ENCODE data around the gene TTC7B. TPM values are rescaled to one million over a fixed set of nuclear protein-coding genes. Genes with fewer than 3 reads are reported as not detected.

The TTC7B gene
- polyA plus RNA-seq, 1 donor (not counting 4 experiments of a cell fraction or from before 2014, with no cell fraction given) = 21.4 TPM

DNA sequence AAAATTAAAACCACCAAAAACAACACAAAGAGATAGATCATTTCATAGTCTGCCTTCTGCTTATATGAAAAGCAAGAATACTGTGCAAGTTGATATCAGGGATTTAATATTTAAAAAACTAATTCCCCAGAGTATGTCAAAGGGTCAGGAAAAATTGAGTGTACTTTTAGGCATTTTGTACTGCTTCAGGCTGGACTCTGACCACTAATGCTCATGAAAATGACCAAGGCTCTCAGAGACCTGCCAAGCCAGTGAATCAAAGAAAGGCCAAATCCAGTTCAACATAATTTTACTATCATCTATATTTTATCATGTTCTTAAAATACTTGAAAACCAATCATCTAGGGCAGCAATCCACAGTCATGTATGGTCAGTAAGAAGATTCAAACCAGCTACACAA lies 66.0 kb downstream of the TTC7B start:
- dilution Hi-C loops (cut with MboI; ENCODE audit: extremely low pct_ligation_motif_present, low sequenced_read_pairs) = no loop called here
- no peak for TF ChIP-seq EZH2 (IDR thresholded peaks at IDR 0.05; ENCODE audit: low read length)
- TF ChIP-seq, protein P1, sequence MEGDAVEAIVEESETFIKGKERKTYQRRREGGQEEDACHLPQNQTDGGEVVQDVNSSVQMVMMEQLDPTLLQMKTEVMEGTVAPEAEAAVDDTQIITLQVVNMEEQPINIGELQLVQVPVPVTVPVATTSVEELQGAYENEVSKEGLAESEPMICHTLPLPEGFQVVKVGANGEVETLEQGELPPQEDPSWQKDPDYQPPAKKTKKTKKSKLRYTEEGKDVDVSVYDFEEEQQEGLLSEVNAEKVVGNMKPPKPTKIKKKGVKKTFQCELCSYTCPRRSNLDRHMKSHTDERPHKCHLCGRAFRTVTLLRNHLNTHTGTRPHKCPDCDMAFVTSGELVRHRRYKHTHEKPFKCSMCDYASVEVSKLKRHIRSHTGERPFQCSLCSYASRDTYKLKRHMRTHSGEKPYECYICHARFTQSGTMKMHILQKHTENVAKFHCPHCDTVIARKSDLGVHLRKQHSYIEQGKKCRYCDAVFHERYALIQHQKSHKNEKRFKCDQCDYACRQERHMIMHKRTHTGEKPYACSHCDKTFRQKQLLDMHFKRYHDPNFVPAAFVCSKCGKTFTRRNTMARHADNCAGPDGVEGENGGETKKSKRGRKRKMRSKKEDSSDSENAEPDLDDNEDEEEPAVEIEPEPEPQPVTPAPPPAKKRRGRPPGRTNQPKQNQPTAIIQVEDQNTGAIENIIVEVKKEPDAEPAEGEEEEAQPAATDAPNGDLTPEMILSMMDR (optimal IDR thresholded peaks at IDR 0.05 in 1 of 3, IDR thresholded peaks at IDR 0.05 in 1 of 3, conservative IDR thresholded peaks at IDR 0.05 in 1 of 3; ENCODE audit: extremely low read depth in 1 of 3, insufficient read depth in 2 of 3, low read length in 3 of 3) = no peak
- no peak overlapping the region for H3K9ac ChIP-seq (ENCODE audit: control insufficient read depth, extremely low read depth, insufficient read depth, low read length)

DNA sequence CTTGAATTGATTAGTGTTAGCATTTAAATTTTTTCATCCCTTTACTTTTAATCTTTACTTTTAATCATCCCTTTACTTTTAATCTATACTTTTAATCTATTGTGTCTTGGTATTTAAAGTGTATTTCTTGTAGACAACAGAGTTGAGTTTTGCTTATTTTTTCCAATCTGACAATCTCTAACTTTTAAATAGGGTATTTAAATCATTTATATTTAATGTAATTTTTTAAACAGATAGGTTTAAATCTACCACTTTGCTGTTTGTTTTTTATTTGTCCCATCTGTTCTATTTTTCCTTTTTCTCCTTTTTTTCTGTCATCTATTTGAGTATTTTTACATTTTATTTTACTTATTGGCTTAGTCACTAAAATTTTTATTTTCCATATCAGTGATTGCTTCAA lies 68.3 kb downstream of the TTC7B start:
- Histone ChIP-seq H3K9me3 (ENCODE audit: control insufficient read depth, low read depth, low read length) (no peaks in the 10 kb centered on the region), H3K36me3 (ENCODE audit: control insufficient read depth in 2 of 2, extremely low read depth in 1 of 2, insufficient read depth in 2 of 2, low read length in 2 of 2) (peaks cover 0 to 5% of the 10 kb centered on the region in 2 experiments), H3K9ac (ENCODE audit: control insufficient read depth, extremely low read depth, insufficient read depth, low read length) (no peak overlapping the region), H3K79me2 (ENCODE audit: control insufficient read depth, insufficient read depth, low read length) (no peaks in the 10 kb centered on the region), H3K4me3 (ENCODE audit: control insufficient read depth in 2 of 3, extremely low read depth in 1 of 3, insufficient read depth in 2 of 3, low read depth in 1 of 3, low read length in 3 of 3) (no peak overlapping the region), H2AFZ (ENCODE audit: control insufficient read depth, low read length) (no peak overlapping the region), H3K9me1 (ENCODE audit: control insufficient read depth, extremely low read depth, insufficient read depth, low read length) (no peaks in the 10 kb centered on the region), H4K20me1 (ENCODE audit: control insufficient read depth, extremely low read depth, insufficient read depth, low read length) (no peaks in the 10 kb centered on the region), H3K4me1 (ENCODE audit: control insufficient read depth, extremely low read depth, insufficient read depth, low read length) (no peaks in the 10 kb centered on the region), H3K27me3 (ENCODE audit: control insufficient read depth, extremely low read depth, insufficient read depth, low read length) (no peaks in the 10 kb centered on the region), H3K27ac (ENCODE audit: control insufficient read depth, insufficient read depth, low read length) (no peak overlapping the region), H3K4me2 (ENCODE audit: control insufficient read depth, extremely low read depth, insufficient read depth, low read depth, low read length) (no peak overlapping the region)
- FAIRE-seq (no peak), DNase-seq (ENCODE audit: low read depth, low spot score) (no peak)
- dilution Hi-C loops (cut with MboI; ENCODE audit: extremely low pct_ligation_motif_present, low sequenced_read_pairs) = no loop called here
- TF ChIP-seq, protein P1 (optimal IDR thresholded peaks at IDR 0.05 in 1 of 3, IDR thresholded peaks at IDR 0.05 in 1 of 3, conservative IDR thresholded peaks at IDR 0.05 in 1 of 3; ENCODE audit: extremely low read depth in 1 of 3, insufficient read depth in 2 of 3, low read length in 3 of 3) = no peak

More for the DNA sequence above, 66.0 kb downstream of the TTC7B start:
- no peak for DNase-seq (ENCODE audit: low read depth, low spot score)
- Histone ChIP-seq H3K27ac (ENCODE audit: control insufficient read depth, insufficient read depth, low read length) (no peak overlapping the region), H3K36me3 (ENCODE audit: control insufficient read depth in 2 of 2, extremely low read depth in 1 of 2, insufficient read depth in 2 of 2, low read length in 2 of 2) (peaks cover 0 to 2% of the 10 kb centered on the region in 2 experiments), H3K9me1 (ENCODE audit: control insufficient read depth, extremely low read depth, insufficient read depth, low read length) (no peaks in the 10 kb centered on the region), H3K4me1 (ENCODE audit: control insufficient read depth, extremely low read depth, insufficient read depth, low read length) (no peaks in the 10 kb centered on the region), H3K4me2 (ENCODE audit: control insufficient read depth, extremely low read depth, insufficient read depth, low read depth, low read length) (no peak overlapping the region), H4K20me1 (ENCODE audit: control insufficient read depth, extremely low read depth, insufficient read depth, low read length) (no peaks in the 10 kb centered on the region), H3K79me2 (ENCODE audit: control insufficient read depth, insufficient read depth, low read length) (no peaks in the 10 kb centered on the region), H3K9me3 (ENCODE audit: control insufficient read depth, low read depth, low read length) (no peaks in the 10 kb centered on the region), H3K4me3 (ENCODE audit: control insufficient read depth in 2 of 3, extremely low read depth in 1 of 3, insufficient read depth in 2 of 3, low read depth in 1 of 3, low read length in 3 of 3) (no peak overlapping the region), H3K27me3 (ENCODE audit: control insufficient read depth, extremely low read depth, insufficient read depth, low read length) (no peaks in the 10 kb centered on the region), H2AFZ (ENCODE audit: control insufficient read depth, low read length) (no peak overlapping the region)
- FAIRE-seq = no peak

All from keratinocyte (primary cell).